Activated effector memory CD4-positive, alpha-beta T cell treated with anti-CD3 and anti-CD28 coated beads, Interleukin-2, amount 50 U/mL, for 16 hours (primary cell): Measurements from ENCODE around the gene GRHPR.

Experiments used
- DNase-seq: peaks from one replicate; pipeline ENCODE4 v3.0.0-alpha.2; 2020

GRHPR gene

DNA sequence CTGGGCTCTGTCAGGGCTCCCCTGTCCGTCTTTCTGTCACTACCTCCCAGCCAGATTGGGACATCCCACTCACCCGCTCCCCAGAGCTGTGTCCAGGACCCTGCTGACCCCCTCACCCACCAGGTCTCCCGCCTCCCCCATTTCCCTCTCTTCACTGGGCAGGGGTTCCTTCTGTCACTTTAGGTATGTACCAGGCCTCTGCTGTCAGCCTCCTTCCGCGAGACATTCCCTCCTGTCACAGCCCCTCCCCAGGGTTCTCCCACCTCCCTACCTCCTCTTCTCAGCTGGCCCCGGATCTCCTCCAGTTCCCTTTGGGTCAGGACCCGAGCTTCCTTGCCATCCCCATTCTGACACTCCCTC lies 63.7 kb downstream of the GRHPR start:
- no peak for DNase-seq
